ENCODE measurements around the gene THOC6. TPM values are rescaled to one million over a fixed set of nuclear protein-coding genes. Genes with fewer than 3 reads are reported as not detected.
"Not testable (repeated sequence)": the region's sequence is repeated elsewhere in the genome, so short reads cannot be mapped to it uniquely, and the experiment has no call there.

Gene THOC6
- total RNA-seq, 1 experiment from 2014 or later = 25.5 TPM

- Histone ChIP-seq H3K27me3 (no peaks in the 10 kb centered on the region), H3K36me3 (no peaks in the 10 kb centered on the region)
Measured at GRCh38 chr16:3057181-3058138, 33.6 kb downstream of the THOC6 start.

GRCh38 chr16:3058139-3059030 is 34.5 kb downstream of the THOC6 start:
- H3K9me3 ChIP-seq (replicated peaks) = no peaks in the 10 kb centered on the region
- peaks cover 22% of the 10 kb centered on the region for H3K4me1 ChIP-seq
- H3K27me3 ChIP-seq = no peaks in the 10 kb centered on the region
- DNase-seq = peak in 1 of 2 experiments; percentile 62
- H3K27ac ChIP-seq = peak overlapping the region; percentile 83
- H3K4me3 ChIP-seq = peak overlapping the region; percentile 79
- H3K36me3 ChIP-seq = no peaks in the 10 kb centered on the region

More at GRCh38 chr16:3057181-3058138, 33.6 kb downstream of the THOC6 start:
- no peak for DNase-seq
- Histone ChIP-seq H3K9me3 (replicated peaks) (no peaks in the 10 kb centered on the region), H3K4me3 (no peak overlapping the region), H3K4me1 (peaks cover 22% of the 10 kb centered on the region), H3K27ac (no peak overlapping the region)

- peak; percentile 93 to 95 for DNase-seq
- Histone ChIP-seq H3K27ac (peak overlapping the region; percentile 83), H3K4me3 (peak overlapping the region; percentile 79), H3K9me3 (replicated peaks) (no peaks in the 10 kb centered on the region), H3K27me3 (no peaks in the 10 kb centered on the region), H3K4me1 (peaks cover 22% of the 10 kb centered on the region), H3K36me3 (no peaks in the 10 kb centered on the region)
Measured at GRCh38 chr16:3059041-3059722, 35.3 kb downstream of the THOC6 start.

- Histone ChIP-seq H3K4me1 (peaks cover 25% of the 10 kb centered on the region), H3K27me3 (no peaks in the 10 kb centered on the region), H3K4me3 (peak overlapping the region; percentile 79), H3K9me3 (replicated peaks) (no peaks in the 10 kb centered on the region), H3K36me3 (no peaks in the 10 kb centered on the region), H3K27ac (peak overlapping the region; percentile 83)
- no peak for DNase-seq
Measured at GRCh38 chr16:3059723-3060242, 35.9 kb downstream of the THOC6 start.

- H3K4me3 ChIP-seq = no peak overlapping the region
- H3K36me3 ChIP-seq = no peaks in the 10 kb centered on the region
- peaks cover 29% of the 10 kb centered on the region for H3K4me1 ChIP-seq
- peak; percentile 85 to 89 for DNase-seq
- H3K27me3 ChIP-seq = no peaks in the 10 kb centered on the region
- peak overlapping the region; percentile 83 for H3K27ac ChIP-seq
- no peaks in the 10 kb centered on the region for H3K9me3 ChIP-seq (replicated peaks)
Measured at GRCh38 chr16:3060339-3061127, 36.7 kb downstream of the THOC6 start.

- Histone ChIP-seq H3K4me3 (no peak overlapping the region), H3K4me1 (peaks cover 29% of the 10 kb centered on the region), H3K9me3 (replicated peaks) (no peaks in the 10 kb centered on the region), H3K27ac (no peak overlapping the region), H3K36me3 (peaks cover 3% of the 10 kb centered on the region; the same call in 1 of the 2 replicates), H3K27me3 (no peaks in the 10 kb centered on the region)
- DNase-seq = no peak
Measured at GRCh38 chr16:3062553-3062952, 38.7 kb downstream of the THOC6 start.

- no peak for DNase-seq
- H3K27ac ChIP-seq = no peak overlapping the region
- no peak overlapping the region for H3K4me3 ChIP-seq
- peaks cover 29% of the 10 kb centered on the region for H3K4me1 ChIP-seq
- H3K9me3 ChIP-seq (replicated peaks) = no peaks in the 10 kb centered on the region
- no peaks in the 10 kb centered on the region for H3K27me3 ChIP-seq
- peaks cover 14% of the 10 kb centered on the region for H3K36me3 ChIP-seq
Measured at GRCh38 chr16:3063625-3064386, 40.0 kb downstream of the THOC6 start.

- Histone ChIP-seq H3K27me3 (no peaks in the 10 kb centered on the region), H3K9me3 (replicated peaks) (no peaks in the 10 kb centered on the region), H3K36me3 (peaks cover 18% of the 10 kb centered on the region), H3K4me3 (peak within 1 kb of the TSS; percentile 69), H3K4me1 (peaks cover 22% of the 10 kb centered on the region), H3K27ac (peak within 1 kb of the TSS; percentile 92)
- peak; percentile 88 to 89 for DNase-seq
Measured at GRCh38 chr16:3065069-3065741, 41.4 kb downstream of the THOC6 start, which contains the start of gene IL32. Gene IL32 (plus strand): TSS chr16:3065640. CDS start chr16:3065812, 172 bp downstream.

- Histone ChIP-seq H3K27me3 (no peaks in the 10 kb centered on the region), H3K27ac (peak overlapping the region; percentile 92), H3K4me1 (peaks cover 22% of the 10 kb centered on the region), H3K9me3 (replicated peaks) (no peaks in the 10 kb centered on the region), H3K4me3 (peak overlapping the region; percentile 69), H3K36me3 (peaks cover 18% of the 10 kb centered on the region)
- DNase-seq = peak; percentile 34 to 39
Measured at GRCh38 chr16:3065742-3066439, 42.1 kb downstream of the THOC6 start.

GRCh38 chr16:3066440-3066748 is 42.6 kb downstream of the THOC6 start:
- H3K9me3 ChIP-seq (replicated peaks) = no peaks in the 10 kb centered on the region
- H3K4me3 ChIP-seq = peak overlapping the region; percentile 69
- peak overlapping the region; percentile 92; the same call in 1 of the 2 replicates for H3K27ac ChIP-seq
- H3K36me3 ChIP-seq = peaks cover 18% of the 10 kb centered on the region
- H3K4me1 ChIP-seq = peaks cover 17% of the 10 kb centered on the region
- no peaks in the 10 kb centered on the region for H3K27me3 ChIP-seq
- DNase-seq = no peak

- H3K9me3 ChIP-seq (replicated peaks) = no peaks in the 10 kb centered on the region
- no peaks in the 10 kb centered on the region for H3K27me3 ChIP-seq
- peaks cover 13% of the 10 kb centered on the region for H3K4me1 ChIP-seq
- no peak overlapping the region for H3K4me3 ChIP-seq
- no peak for DNase-seq
- H3K27ac ChIP-seq = no peak overlapping the region
- peaks cover 18% of the 10 kb centered on the region for H3K36me3 ChIP-seq
Measured at GRCh38 chr16:3068487-3068886, 44.7 kb downstream of the THOC6 start.

- H3K36me3 ChIP-seq = peaks cover 18% of the 10 kb centered on the region
- H3K27ac ChIP-seq; H3K27me3 ChIP-seq; DNase-seq; H3K4me3 ChIP-seq; H3K9me3 ChIP-seq (replicated peaks): not testable (repeated sequence)
- H3K4me1 ChIP-seq = peaks cover 13% of the 10 kb centered on the region
Measured at GRCh38 chr16:3069146-3069545, 45.3 kb downstream of the THOC6 start.
